Renal pelvis (tissue), 4 donors: ENCODE results near the gene KHK. TPM values are rescaled to one million over a fixed set of nuclear protein-coding genes. Genes with fewer than 3 reads are reported as not detected.

ENCODE experiments used
- DNase-seq: peaks from one replicate; pipeline ENCODE4 v3.0.0-alpha.2; 2013
- polyA plus RNA-seq, 3 donors: library from polyadenylated mRNA; unstranded; fragments of 120-200 nt; gene quantifications; one replicate each; pipeline ENCODE4 v1.2.1, GENCODE V29; 2013; ENCODE audit not compliant: insufficient read length in 3 of 3

Gene KHK
- polyA plus RNA-seq, 3 donors, result 57.6 to 62.8 (median 60.6) TPM

- peak; percentile 28 for DNase-seq
Measured at GRCh38 chr2:27123302-27124150, 37.0 kb downstream of the KHK start, which contains the start of gene ABHD1. ABHD1 (plus strand) TSS chr2:27123815; CDS start chr2:27123949, 134 bp downstream.

GRCh38 chr2:27125104-27125503 lies 38.5 kb downstream of the KHK start:
- DNase-seq, result no peak

GRCh38 chr2:27126252-27126710 lies 39.7 kb downstream of the KHK start:
- DNase-seq, result no peak

- no peak for DNase-seq
Measured at GRCh38 chr2:27127883-27128667, 41.5 kb downstream of the KHK start.

- DNase-seq, result no peak
Measured at GRCh38 chr2:27128668-27129571, 42.3 kb downstream of the KHK start.

- DNase-seq, result no peak
Measured at GRCh38 chr2:27130396-27130795, 43.8 kb downstream of the KHK start.

GRCh38 chr2:27131429-27131828 lies 44.9 kb downstream of the KHK start:
- no peak for DNase-seq

GRCh38 chr2:27133195-27133875 lies 46.8 kb downstream of the KHK start:
- DNase-seq, result no peak

GRCh38 chr2:27133905-27134780 lies 47.6 kb downstream of the KHK start, which contains the start of gene PREB:
PREB (minus strand) TSS chr2:27134636; CDS start chr2:27134421, 215 bp downstream.
- peak; percentile 95 for DNase-seq

GRCh38 chr2:27134781-27135477 lies 48.4 kb downstream of the KHK start:
- DNase-seq, result no peak

GRCh38 chr2:27135478-27135955 lies 48.9 kb downstream of the KHK start:
- no peak for DNase-seq

- DNase-seq, result no peak
Measured at GRCh38 chr2:27136751-27137150, 50.2 kb downstream of the KHK start.

- no peak for DNase-seq
Measured at GRCh38 chr2:27137322-27137935, 50.9 kb downstream of the KHK start.

- no peak for DNase-seq
Measured at GRCh38 chr2:27138111-27138510, 51.5 kb downstream of the KHK start.

GRCh38 chr2:27139310-27139709 lies 52.7 kb downstream of the KHK start, which contains the start of gene PRR30:
PRR30 (minus strand) TSS chr2:27139410; CDS start chr2:27138329, 1,081 bp downstream.
- DNase-seq, result no peak

- DNase-seq, result no peak
Measured at GRCh38 chr2:27143285-27143684, 56.7 kb downstream of the KHK start.

- DNase-seq, result no peak
Measured at GRCh38 chr2:27145682-27146081, 59.1 kb downstream of the KHK start.

- DNase-seq, result no peak
Measured at GRCh38 chr2:27147935-27148334, 61.4 kb downstream of the KHK start.
